NB4 (cell line): Measurements from ENCODE around the gene KLF2.
"Not testable (repeated sequence)": the region's sequence is repeated elsewhere in the genome, so short reads cannot be mapped to it uniquely, and the experiment has no call there.

ENCODE experiments used
- MYC ChIP-seq: IDR thresholded peaks from 2 replicates; pipeline ENCODE4 v1.6.1; 2011; ENCODE audit warnings: low read depth, low read length
- POLR2A ChIP-seq: IDR thresholded peaks from 2 replicates; pipeline ENCODE4 v1.6.1; 2011; ENCODE audit warnings: mild to moderate bottlenecking; ENCODE audit not compliant: insufficient read length; ENCODE audit errors: extremely low read depth
- TF ChIP-seq, protein P1 (sequence below): IDR thresholded peaks from one replicate; pipeline ENCODE4 v1.5.1; 2012; ENCODE audit warnings: low read depth, low read length

GRCh38 chr19:16347099-16347498 is 22.5 kb downstream of the KLF2 start:
- TF ChIP-seq, protein P1, sequence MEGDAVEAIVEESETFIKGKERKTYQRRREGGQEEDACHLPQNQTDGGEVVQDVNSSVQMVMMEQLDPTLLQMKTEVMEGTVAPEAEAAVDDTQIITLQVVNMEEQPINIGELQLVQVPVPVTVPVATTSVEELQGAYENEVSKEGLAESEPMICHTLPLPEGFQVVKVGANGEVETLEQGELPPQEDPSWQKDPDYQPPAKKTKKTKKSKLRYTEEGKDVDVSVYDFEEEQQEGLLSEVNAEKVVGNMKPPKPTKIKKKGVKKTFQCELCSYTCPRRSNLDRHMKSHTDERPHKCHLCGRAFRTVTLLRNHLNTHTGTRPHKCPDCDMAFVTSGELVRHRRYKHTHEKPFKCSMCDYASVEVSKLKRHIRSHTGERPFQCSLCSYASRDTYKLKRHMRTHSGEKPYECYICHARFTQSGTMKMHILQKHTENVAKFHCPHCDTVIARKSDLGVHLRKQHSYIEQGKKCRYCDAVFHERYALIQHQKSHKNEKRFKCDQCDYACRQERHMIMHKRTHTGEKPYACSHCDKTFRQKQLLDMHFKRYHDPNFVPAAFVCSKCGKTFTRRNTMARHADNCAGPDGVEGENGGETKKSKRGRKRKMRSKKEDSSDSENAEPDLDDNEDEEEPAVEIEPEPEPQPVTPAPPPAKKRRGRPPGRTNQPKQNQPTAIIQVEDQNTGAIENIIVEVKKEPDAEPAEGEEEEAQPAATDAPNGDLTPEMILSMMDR = not testable (repeated sequence)
- not testable (repeated sequence) for TF ChIP-seq POLR2A, MYC
